Keratinocyte (primary cell): ENCODE measurements around the gene ZNF292. TPM values are rescaled to one million over a fixed set of nuclear protein-coding genes. Genes with fewer than 3 reads are reported as not detected.
"Not testable (repeated sequence)": the region's sequence is repeated elsewhere in the genome, so short reads cannot be mapped to it uniquely, and the experiment has no call there.

Experiments used
- DNase-seq: peaks from one replicate; pipeline ENCODE4 v3.0.0-alpha.2; 2011; ENCODE audit warnings: low read depth, missing footprints, low spot score
- FAIRE-seq: peaks from 2 replicates; lab custom pipeline; 2011; peaks lifted over from hg19 to GRCh38; lab: Jason Lieb, UNC
- H2AFZ ChIP-seq: 2 replicates; pipeline ENCODE4 v1.6.0; 2012; ENCODE audit warnings: low read length, control low read depth, inconsistent platforms; ENCODE audit not compliant: control insufficient read depth
- H3K27ac ChIP-seq: 2 replicates; pipeline ENCODE4 v1.5.1; 2011; ENCODE audit warnings: low read length; ENCODE audit not compliant: control insufficient read depth, insufficient read depth
- H3K27me3 ChIP-seq: 3 replicates; pipeline ENCODE4 v1.6.0; 2011; ENCODE audit warnings: low read length; ENCODE audit not compliant: control insufficient read depth, insufficient read depth; ENCODE audit errors: extremely low read depth
- H3K36me3 ChIP-seq, 2 experiments: 2 replicates in 1 of 2; 3 replicates in 1 of 2; pipeline ENCODE4 v1.5.1; 2011; ENCODE audit warnings: low read length in 2 of 2, mild to moderate bottlenecking in 1 of 2; ENCODE audit not compliant: control insufficient read depth in 2 of 2, insufficient read depth in 2 of 2; ENCODE audit errors: extremely low read depth in 1 of 2
- H3K4me1 ChIP-seq: 3 replicates; pipeline ENCODE4 v1.5.1; 2011; ENCODE audit warnings: low read length; ENCODE audit not compliant: control insufficient read depth, insufficient read depth; ENCODE audit errors: extremely low read depth
- H3K4me2 ChIP-seq: 3 replicates; pipeline ENCODE4 v1.6.0; 2011; ENCODE audit warnings: low read depth, low read length; ENCODE audit not compliant: control insufficient read depth, insufficient read depth; ENCODE audit errors: extremely low read depth
- H3K4me3 ChIP-seq, 3 experiments: fragments of 200-600 bp in 1 of 3; sonication (generic) in 1 of 3; 2 replicates in 2 of 3; 3 replicates in 1 of 3; pipeline ENCODE4 v1.5.1; 2011 to 2016; ENCODE audit warnings: low read length in 3 of 3, mild to moderate bottlenecking in 3 of 3, control low read depth in 2 of 3, inconsistent platforms in 1 of 3, low read depth in 1 of 3, mixed read lengths in 1 of 3, mixed run types in 1 of 3, moderate library complexity in 1 of 3; ENCODE audit not compliant: control insufficient read depth in 2 of 3, insufficient read depth in 2 of 3; ENCODE audit errors: extremely low read depth in 1 of 3
- H3K79me2 ChIP-seq: 2 replicates; pipeline ENCODE4 v1.6.0; 2012; ENCODE audit warnings: low read length; ENCODE audit not compliant: control insufficient read depth, insufficient read depth
- H3K9ac ChIP-seq: 3 replicates; pipeline ENCODE4 v1.6.0; 2011; ENCODE audit warnings: low read length; ENCODE audit not compliant: control insufficient read depth, insufficient read depth; ENCODE audit errors: extremely low read depth
- H3K9me1 ChIP-seq: 3 replicates; pipeline ENCODE4 v1.6.0; 2011; ENCODE audit warnings: low read length; ENCODE audit not compliant: control insufficient read depth, insufficient read depth; ENCODE audit errors: extremely low read depth
- H3K9me3 ChIP-seq: 2 replicates; pipeline ENCODE4 v1.5.1; 2012; ENCODE audit warnings: low read depth, low read length; ENCODE audit not compliant: control insufficient read depth
- H4K20me1 ChIP-seq: 3 replicates; pipeline ENCODE4 v1.6.0; 2011; ENCODE audit warnings: low read length; ENCODE audit not compliant: control insufficient read depth, insufficient read depth; ENCODE audit errors: extremely low read depth
- CTCF ChIP-seq, 3 experiments: IDR thresholded peaks in 1 of 3; conservative IDR thresholded peaks in 1 of 3; optimal IDR thresholded peaks in 1 of 3; 2 replicates in 2 of 3; 3 replicates in 1 of 3; pipeline versions ENCODE3 to v1.5.1; 2011; ENCODE audit warnings: low read length in 3 of 3, mild to moderate bottlenecking in 3 of 3, moderate library complexity in 2 of 3, control low read depth in 1 of 3, inconsistent platforms in 1 of 3; ENCODE audit not compliant: insufficient read depth in 2 of 3; ENCODE audit errors: extremely low read depth in 1 of 3
- EZH2 ChIP-seq: IDR thresholded peaks from one replicate; pipeline ENCODE4 v1.6.1; 2012; ENCODE audit warnings: inconsistent platforms, mild to moderate bottlenecking, low read length, moderate library complexity
- dilution Hi-C: fragments of 300-500 bp; cut with MboI; formaldehyde crosslinking; loops from one replicate; pipeline ENCODE4 v1.7.0; 2020; ENCODE audit warnings: low sequenced_read_pairs; ENCODE audit not compliant: extremely low pct_ligation_motif_present
- polyA plus RNA-seq, 5 experiments: library from polyadenylated mRNA; depleted of rRNA in 3 of 5; stranded (reverse) in 3 of 5; stranded (forward) in 1 of 5; unstranded in 1 of 5; fragments of >200 nt; gene quantifications; 1 replicate in 1 of 5; 2 replicates in 3 of 5; 3 replicates in 1 of 5; pipeline versions ENCODE4 v1.2.1 to v1.2.3, GENCODE V29; 2011 to 2012; ENCODE audit warnings: missing spikeins in 2 of 5, low read depth in 1 of 5, low replicate concordance in 1 of 5

The ZNF292 gene
- polyA plus RNA-seq, 1 donor (not counting 4 experiments of a cell fraction or from before 2014, with no cell fraction given): 8.4 TPM

- Histone ChIP-seq H3K4me2 (peak overlapping the region; percentile 99), H3K27ac (peak overlapping the region; percentile 95), H3K27me3 (no peaks in the 10 kb centered on the region), H2AFZ (peak overlapping the region; percentile 94), H3K9ac (peak overlapping the region; percentile 92), H4K20me1 (no peaks in the 10 kb centered on the region), H3K79me2 (peaks cover 57% of the 10 kb centered on the region), H3K4me1 (peaks cover 38% of the 10 kb centered on the region), H3K9me1 (no peaks in the 10 kb centered on the region), H3K4me3 (peak overlapping the region; percentile 71 to 89 (median 83)), H3K9me3 (no peaks in the 10 kb centered on the region), H3K36me3 (no peaks in the 10 kb centered on the region)
- TF ChIP-seq EZH2: no peak
- TF ChIP-seq CTCF (optimal IDR thresholded peaks at IDR 0.05 in 1 of 3, IDR thresholded peaks at IDR 0.05 in 1 of 3, conservative IDR thresholded peaks at IDR 0.05 in 1 of 3; ENCODE audit: extremely low read depth in 1 of 3, insufficient read depth in 2 of 3, low read length in 3 of 3): no peak
- DNase-seq (no peak), FAIRE-seq (no peak)
- dilution Hi-C loops: no loop called here
These were observed 764 bp downstream of the ZNF292 start for GRCh38 chr6:87155842-87156815.

- H3K9me3 ChIP-seq, H3K27ac ChIP-seq, H3K36me3 ChIP-seq, H4K20me1 ChIP-seq, DNase-seq, H3K9ac ChIP-seq, FAIRE-seq, H3K27me3 ChIP-seq, dilution Hi-C loops, H2AFZ ChIP-seq, H3K9me1 ChIP-seq: not testable (repeated sequence)
- H3K79me2 ChIP-seq: peaks cover 72% of the 10 kb centered on the region
- H3K4me1 ChIP-seq: peaks cover 27% of the 10 kb centered on the region
- peak overlapping the region in 1 of 3 experiments; percentile 89 for H3K4me3 ChIP-seq
- peak overlapping the region; percentile 99 for H3K4me2 ChIP-seq
These were observed 2.2 kb downstream of the ZNF292 start for GRCh38 chr6:87157596-87157995.
